GM23338 (cell line): ENCODE results near the gene SPATC1L. TPM values are rescaled to one million over a fixed set of nuclear protein-coding genes. Genes with fewer than 3 reads are reported as not detected.

ENCODE experiments used
- ATAC-seq: fragments of 200-7000 bp; cut with Tn5 transposase; 3 replicates; pipeline ENCODE4 v1.9.1; 2020
- DNase-seq: peaks from one replicate; pipeline ENCODE4 v3.0.0-alpha.2; 2015; ENCODE audit warnings: low spot score
- H2AFZ ChIP-seq: fragments of 200-600 bp; sonication (generic); 2 replicates; pipeline ENCODE4 v1.8.0; 2016; ENCODE audit warnings: antibody characterized with exemption, mild to moderate bottlenecking, moderate library complexity
- H3F3A ChIP-seq: fragments of 200-600 bp; sonication (generic); replicated peaks from 2 replicates; pipeline ENCODE4 v1.8.0; 2017; ENCODE audit warnings: antibody characterized with exemption, mixed run types, low read depth
- H3K27ac ChIP-seq: fragments of 200-600 bp; sonication (generic); 2 replicates; pipeline ENCODE4 v1.6.1; 2016; ENCODE audit warnings: low read depth
- H3K27me3 ChIP-seq: fragments of 200-600 bp; sonication (generic); 2 replicates; pipeline ENCODE4 v1.8.0; 2016; ENCODE audit warnings: mild to moderate bottlenecking, mixed run types, moderate library complexity; ENCODE audit not compliant: insufficient read depth
- H3K36me3 ChIP-seq: fragments of 200-600 bp; sonication (generic); 2 replicates; pipeline ENCODE4 v1.8.0; 2016; ENCODE audit warnings: mild to moderate bottlenecking; ENCODE audit not compliant: insufficient read depth
- H3K4me1 ChIP-seq: fragments of 200-600 bp; sonication (generic); 2 replicates; pipeline ENCODE4 v1.8.0; 2016; ENCODE audit warnings: mild to moderate bottlenecking, moderate library complexity; ENCODE audit not compliant: insufficient read depth
- H3K4me2 ChIP-seq: fragments of 200-600 bp; sonication (generic); 2 replicates; pipeline ENCODE4 v1.7.1; 2017; ENCODE audit warnings: mixed run types
- H3K4me3 ChIP-seq: fragments of 200-600 bp; sonication (generic); 2 replicates; pipeline ENCODE4 v1.6.1; 2016; ENCODE audit warnings: mixed run types
- H3K79me2 ChIP-seq: fragments of 200-600 bp; sonication (generic); replicated peaks from 2 replicates; pipeline ENCODE4 v1.8.0; 2017; ENCODE audit warnings: mild to moderate bottlenecking; ENCODE audit not compliant: insufficient read depth
- H3K9me2 ChIP-seq: fragments of 200-600 bp; sonication (generic); 2 replicates; pipeline ENCODE4 v1.8.0; 2017; ENCODE audit not compliant: insufficient read depth
- H4K20me1 ChIP-seq: fragments of 200-600 bp; sonication (generic); replicated peaks from 2 replicates; pipeline ENCODE4 v1.8.0; 2017; ENCODE audit warnings: mild to moderate bottlenecking; ENCODE audit not compliant: insufficient read depth
- H3K27ac Mint-ChIP-seq: 2 replicates; pipeline ENCODE4 v1.8.0; 2020; ENCODE audit warnings: inconsistent platforms, mild to moderate bottlenecking, moderate library complexity, mixed read lengths
- H3K27me3 Mint-ChIP-seq: 3 replicates; pipeline ENCODE4 v1.8.0; 2022; ENCODE audit warnings: low read depth, mild to moderate bottlenecking, moderate library complexity, mixed read lengths, inconsistent platforms; ENCODE audit not compliant: insufficient read depth, poor library complexity
- H3K36me3 Mint-ChIP-seq: 3 replicates; pipeline ENCODE4 v1.8.0; 2021; ENCODE audit warnings: low read depth, mild to moderate bottlenecking, inconsistent platforms, moderate library complexity, mixed read lengths
- H3K4me1 Mint-ChIP-seq: 3 replicates; pipeline ENCODE4 v1.8.0; 2020; ENCODE audit warnings: mild to moderate bottlenecking, inconsistent platforms, mixed read lengths
- H3K4me3 Mint-ChIP-seq: 3 replicates; pipeline ENCODE4 v1.8.0; 2021; ENCODE audit warnings: moderate library complexity, mild to moderate bottlenecking, inconsistent platforms, mixed read lengths
- H3K9me3 Mint-ChIP-seq: 3 replicates; pipeline ENCODE4 v1.8.0; 2020; ENCODE audit warnings: moderate library complexity, mild to moderate bottlenecking, inconsistent platforms, mixed read lengths
- EZH2 ChIP-seq: fragments of 200-600 bp; sonication (generic); IDR thresholded peaks from one replicate; pipeline ENCODE4 v1.8.0; 2017; ENCODE audit warnings: antibody characterized with exemption, mild to moderate bottlenecking, low read depth; ENCODE audit not compliant: unreplicated experiment
- POLR2AphosphoS5 ChIP-seq: IDR thresholded peaks from 2 replicates; pipeline ENCODE4 v1.6.1; 2016; ENCODE audit warnings: antibody characterized with exemption, low read depth
- polyA plus RNA-seq: library from polyadenylated mRNA; unstranded; fragments of >200 nt; fragmentation: Nextera tagmentation; extraction: Ambion mirVana; gene quantifications from 2 replicates; pipeline ENCODE4 v1.2.1, GENCODE V29; 2016
- total RNA-seq: library from RNA; depleted of rRNA; stranded (reverse); fragments of >200 nt; shearing (Covaris generic); gene quantifications from 2 replicates; pipeline ENCODE4 v1.2.3, GENCODE V29; 2014
- TF ChIP-seq, protein P1 (sequence below): IDR thresholded peaks from one replicate; pipeline ENCODE4 v1.6.1; 2018; ENCODE audit warnings: antibody characterized with exemption; ENCODE audit not compliant: unreplicated experiment
- TF ChIP-seq, protein P2 (sequence below): fragments of 250-450 bp; sonication (Bioruptor Pico); IDR thresholded peaks from 2 replicates; pipeline ENCODE4 v1.5.0; 2020; ENCODE audit warnings: mild to moderate bottlenecking, moderate library complexity

SPATC1L gene
- total and polyA plus RNA-seq, 2 experiments from 2014 or later, result 37.6 to 70.2 TPM

DNA sequence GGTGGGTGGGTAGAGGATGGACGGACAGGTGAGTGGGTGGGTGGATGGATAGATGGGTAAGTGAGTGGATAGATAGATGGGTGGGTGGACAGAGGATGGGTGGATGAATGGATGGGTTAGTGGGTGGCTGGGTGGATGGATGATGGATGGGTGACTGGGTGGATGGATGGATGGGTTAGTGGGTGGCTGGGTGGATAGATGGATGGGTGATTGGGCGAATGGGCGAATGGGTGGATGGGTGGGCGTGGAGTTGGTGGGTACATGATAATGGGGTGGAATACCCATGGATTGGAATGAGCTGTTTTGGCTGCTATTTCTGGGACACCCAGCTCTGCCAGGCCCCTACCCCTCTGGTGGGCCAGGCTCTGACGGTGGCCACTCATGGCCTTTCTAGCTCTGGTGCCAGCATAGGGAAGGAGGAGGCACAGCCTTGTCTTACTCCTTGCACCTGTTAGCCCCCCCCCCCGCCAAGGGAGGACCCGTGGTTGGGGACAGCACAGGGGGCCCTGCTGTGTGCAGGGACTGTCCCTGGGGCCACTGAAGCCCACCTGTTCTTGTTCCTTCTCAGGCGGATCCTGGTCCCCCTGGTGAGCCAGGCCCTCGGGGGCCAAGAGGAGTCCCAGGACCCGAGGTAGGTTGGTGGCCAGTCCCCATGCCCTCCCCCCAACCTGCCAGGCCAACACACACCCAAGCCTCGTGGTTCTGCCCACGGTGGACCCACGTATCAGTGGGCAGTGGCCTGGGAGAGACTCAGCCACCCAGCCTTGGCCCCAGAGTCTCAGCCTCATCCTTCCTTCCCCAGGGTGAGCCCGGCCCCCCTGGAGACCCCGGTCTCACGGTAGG lies 60.0 kb downstream of the SPATC1L start (continued):
- TF ChIP-seq, protein P1, sequence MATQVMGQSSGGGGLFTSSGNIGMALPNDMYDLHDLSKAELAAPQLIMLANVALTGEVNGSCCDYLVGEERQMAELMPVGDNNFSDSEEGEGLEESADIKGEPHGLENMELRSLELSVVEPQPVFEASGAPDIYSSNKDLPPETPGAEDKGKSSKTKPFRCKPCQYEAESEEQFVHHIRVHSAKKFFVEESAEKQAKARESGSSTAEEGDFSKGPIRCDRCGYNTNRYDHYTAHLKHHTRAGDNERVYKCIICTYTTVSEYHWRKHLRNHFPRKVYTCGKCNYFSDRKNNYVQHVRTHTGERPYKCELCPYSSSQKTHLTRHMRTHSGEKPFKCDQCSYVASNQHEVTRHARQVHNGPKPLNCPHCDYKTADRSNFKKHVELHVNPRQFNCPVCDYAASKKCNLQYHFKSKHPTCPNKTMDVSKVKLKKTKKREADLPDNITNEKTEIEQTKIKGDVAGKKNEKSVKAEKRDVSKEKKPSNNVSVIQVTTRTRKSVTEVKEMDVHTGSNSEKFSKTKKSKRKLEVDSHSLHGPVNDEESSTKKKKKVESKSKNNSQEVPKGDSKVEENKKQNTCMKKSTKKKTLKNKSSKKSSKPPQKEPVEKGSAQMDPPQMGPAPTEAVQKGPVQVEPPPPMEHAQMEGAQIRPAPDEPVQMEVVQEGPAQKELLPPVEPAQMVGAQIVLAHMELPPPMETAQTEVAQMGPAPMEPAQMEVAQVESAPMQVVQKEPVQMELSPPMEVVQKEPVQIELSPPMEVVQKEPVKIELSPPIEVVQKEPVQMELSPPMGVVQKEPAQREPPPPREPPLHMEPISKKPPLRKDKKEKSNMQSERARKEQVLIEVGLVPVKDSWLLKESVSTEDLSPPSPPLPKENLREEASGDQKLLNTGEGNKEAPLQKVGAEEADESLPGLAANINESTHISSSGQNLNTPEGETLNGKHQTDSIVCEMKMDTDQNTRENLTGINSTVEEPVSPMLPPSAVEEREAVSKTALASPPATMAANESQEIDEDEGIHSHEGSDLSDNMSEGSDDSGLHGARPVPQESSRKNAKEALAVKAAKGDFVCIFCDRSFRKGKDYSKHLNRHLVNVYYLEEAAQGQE, result no peak

DNA sequence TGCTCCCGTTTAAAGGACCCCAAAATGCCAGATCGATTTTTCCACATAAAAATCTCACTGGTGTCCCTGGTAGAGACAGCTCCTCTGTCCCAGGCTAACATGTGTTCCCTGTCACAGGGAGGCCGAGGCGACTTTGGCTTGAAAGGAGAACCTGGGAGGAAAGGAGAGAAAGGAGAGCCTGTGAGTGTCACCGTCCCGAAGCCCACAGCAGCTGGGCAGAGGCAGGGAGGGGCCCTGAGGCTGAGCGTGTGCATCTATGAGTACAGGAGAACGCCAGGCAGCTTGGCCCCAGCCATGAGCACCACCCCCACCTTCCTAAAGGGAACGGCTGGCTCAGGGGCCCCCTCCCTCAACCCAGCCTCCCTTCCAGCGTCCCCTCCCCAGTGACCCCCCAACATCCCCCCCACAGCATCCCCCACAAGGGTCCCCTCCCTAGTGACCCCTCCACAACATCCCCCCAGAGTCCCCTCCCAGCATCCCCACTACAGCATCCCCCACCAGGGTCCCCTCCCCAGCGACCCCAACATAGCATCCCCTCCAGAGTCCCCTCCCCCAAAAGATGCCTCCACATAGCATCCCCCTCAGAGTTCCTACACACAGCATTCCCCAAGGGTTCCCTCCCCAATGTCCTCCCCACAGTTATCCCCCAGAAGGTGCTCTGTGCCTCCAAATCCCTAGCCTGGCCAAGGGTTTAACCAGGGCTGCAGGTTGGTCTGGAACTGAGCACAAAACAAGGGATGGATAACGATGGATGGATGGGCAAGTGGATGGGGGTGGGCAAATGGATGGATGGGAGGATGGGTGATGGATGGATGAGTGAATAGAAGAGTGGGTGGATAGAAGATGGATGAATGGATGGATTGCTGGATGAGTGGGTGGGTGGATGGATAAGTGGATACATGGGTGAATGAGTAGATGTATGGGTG lies 61.2 kb downstream of the SPATC1L start:
- H3K4me2 ChIP-seq, result no peak overlapping the region
- TF ChIP-seq EZH2, result no peak
- TF ChIP-seq, protein P2, sequence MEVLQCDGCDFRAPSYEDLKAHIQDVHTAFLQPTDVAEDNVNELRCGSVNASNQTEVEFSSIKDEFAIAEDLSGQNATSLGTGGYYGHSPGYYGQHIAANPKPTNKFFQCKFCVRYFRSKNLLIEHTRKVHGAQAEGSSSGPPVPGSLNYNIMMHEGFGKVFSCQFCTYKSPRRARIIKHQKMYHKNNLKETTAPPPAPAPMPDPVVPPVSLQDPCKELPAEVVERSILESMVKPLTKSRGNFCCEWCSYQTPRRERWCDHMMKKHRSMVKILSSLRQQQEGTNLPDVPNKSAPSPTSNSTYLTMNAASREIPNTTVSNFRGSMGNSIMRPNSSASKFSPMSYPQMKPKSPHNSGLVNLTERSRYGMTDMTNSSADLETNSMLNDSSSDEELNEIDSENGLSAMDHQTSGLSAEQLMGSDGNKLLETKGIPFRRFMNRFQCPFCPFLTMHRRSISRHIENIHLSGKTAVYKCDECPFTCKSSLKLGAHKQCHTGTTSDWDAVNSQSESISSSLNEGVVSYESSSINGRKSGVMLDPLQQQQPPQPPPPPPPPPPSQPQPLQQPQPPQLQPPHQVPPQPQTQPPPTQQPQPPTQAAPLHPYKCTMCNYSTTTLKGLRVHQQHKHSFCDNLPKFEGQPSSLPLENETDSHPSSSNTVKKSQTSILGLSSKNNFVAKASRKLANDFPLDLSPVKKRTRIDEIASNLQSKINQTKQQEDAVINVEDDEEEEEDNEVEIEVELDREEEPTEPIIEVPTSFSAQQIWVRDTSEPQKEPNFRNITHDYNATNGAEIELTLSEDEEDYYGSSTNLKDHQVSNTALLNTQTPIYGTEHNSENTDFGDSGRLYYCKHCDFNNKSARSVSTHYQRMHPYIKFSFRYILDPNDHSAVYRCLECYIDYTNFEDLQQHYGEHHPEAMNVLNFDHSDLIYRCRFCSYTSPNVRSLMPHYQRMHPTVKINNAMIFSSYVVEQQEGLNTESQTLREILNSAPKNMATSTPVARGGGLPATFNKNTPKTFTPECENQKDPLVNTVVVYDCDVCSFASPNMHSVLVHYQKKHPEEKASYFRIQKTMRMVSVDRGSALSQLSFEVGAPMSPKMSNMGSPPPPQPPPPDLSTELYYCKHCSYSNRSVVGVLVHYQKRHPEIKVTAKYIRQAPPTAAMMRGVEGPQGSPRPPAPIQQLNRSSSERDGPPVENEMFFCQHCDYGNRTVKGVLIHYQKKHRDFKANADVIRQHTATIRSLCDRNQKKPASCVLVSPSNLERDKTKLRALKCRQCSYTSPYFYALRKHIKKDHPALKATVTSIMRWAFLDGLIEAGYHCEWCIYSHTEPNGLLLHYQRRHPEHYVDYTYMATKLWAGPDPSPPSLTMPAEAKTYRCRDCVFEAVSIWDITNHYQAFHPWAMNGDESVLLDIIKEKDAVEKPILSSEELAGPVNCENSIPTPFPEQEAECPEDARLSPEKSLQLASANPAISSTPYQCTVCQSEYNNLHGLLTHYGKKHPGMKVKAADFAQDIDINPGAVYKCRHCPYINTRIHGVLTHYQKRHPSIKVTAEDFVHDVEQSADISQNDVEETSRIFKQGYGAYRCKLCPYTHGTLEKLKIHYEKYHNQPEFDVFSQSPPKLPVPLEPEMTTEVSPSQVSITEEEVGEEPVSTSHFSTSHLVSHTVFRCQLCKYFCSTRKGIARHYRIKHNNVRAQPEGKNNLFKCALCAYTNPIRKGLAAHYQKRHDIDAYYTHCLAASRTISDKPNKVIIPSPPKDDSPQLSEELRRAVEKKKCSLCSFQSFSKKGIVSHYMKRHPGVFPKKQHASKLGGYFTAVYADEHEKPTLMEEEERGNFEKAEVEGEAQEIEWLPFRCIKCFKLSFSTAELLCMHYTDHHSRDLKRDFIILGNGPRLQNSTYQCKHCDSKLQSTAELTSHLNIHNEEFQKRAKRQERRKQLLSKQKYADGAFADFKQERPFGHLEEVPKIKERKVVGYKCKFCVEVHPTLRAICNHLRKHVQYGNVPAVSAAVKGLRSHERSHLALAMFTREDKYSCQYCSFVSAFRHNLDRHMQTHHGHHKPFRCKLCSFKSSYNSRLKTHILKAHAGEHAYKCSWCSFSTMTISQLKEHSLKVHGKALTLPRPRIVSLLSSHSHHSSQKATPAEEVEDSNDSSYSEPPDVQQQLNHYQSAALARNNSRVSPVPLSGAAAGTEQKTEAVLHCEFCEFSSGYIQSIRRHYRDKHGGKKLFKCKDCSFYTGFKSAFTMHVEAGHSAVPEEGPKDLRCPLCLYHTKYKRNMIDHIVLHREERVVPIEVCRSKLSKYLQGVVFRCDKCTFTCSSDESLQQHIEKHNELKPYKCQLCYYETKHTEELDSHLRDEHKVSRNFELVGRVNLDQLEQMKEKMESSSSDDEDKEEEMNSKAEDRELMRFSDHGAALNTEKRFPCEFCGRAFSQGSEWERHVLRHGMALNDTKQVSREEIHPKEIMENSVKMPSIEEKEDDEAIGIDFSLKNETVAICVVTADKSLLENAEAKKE, result no peak
- TF ChIP-seq POLR2AphosphoS5, result no peak
- H2AFZ ChIP-seq, result no peak overlapping the region
- H3K4me1 ChIP-seq, result no peaks in the 10 kb centered on the region
- ATAC-seq (no peak), DNase-seq (no peak)
- no peaks in the 10 kb centered on the region for H3K9me2 ChIP-seq
- no peaks in the 10 kb centered on the region for H3K9me3 Mint-ChIP-seq
- no peak overlapping the region for H3K27ac ChIP-seq
- no peaks in the 10 kb centered on the region for H3K36me3 ChIP-seq
- no peak overlapping the region for H3K4me3 Mint-ChIP-seq
- no peaks in the 10 kb centered on the region for H3K79me2 ChIP-seq
- no peaks in the 10 kb centered on the region for H3K27me3 ChIP-seq
- H3K4me1 Mint-ChIP-seq, result no peaks in the 10 kb centered on the region
- H3K4me3 ChIP-seq, result no peak overlapping the region
- H4K20me1 ChIP-seq, result no peaks in the 10 kb centered on the region
- H3K27ac Mint-ChIP-seq, result no peak overlapping the region
- H3F3A ChIP-seq, result no peaks in the 10 kb centered on the region
- peaks cover 7% of the 10 kb centered on the region for H3K27me3 Mint-ChIP-seq
- peaks cover 9% of the 10 kb centered on the region; the same call in 2 of the 3 replicates for H3K36me3 Mint-ChIP-seq
